ENCODE data around the gene M1AP. TPM values are rescaled to one million over a fixed set of nuclear protein-coding genes. Genes with fewer than 3 reads are reported as not detected.

Gene M1AP
- total and polyA plus RNA-seq, 2 of the 8 experiments (the other 6 are each of a cell fraction or from before 2014, with no cell fraction given), result 4.8 TPM

DNA sequence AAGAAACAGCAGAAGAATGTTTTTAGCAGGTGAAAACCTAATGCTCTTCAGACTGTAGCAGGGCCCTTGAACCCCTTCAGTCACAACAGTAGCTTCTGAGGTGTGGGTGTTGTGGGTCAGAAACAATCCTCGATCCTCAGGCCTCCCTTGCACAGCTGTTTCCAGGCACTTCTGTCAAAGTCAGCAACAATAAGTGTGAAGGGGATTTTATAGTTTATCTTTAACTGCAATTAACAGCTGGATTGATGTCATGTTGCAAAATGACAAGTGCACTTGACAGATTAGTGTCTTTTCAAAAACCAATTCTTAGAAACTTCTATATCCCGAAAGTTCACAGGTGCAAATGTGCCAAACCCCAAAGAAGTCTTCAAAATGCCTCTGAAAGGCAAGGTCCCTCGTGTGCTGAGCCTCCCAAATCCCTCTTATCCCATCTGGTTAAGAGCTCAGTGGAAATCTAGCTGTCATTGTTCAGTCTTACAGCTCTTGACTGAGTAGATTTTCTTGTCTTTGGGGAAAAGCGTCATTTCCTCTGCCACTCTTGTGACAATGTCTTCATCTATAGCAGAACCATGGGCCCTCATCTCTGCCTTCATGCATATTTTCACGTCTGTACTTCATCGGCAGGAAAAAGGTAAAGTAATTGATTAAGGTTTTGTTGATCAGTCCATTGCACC is 29.6 kb downstream of the M1AP start:
- Histone ChIP-seq H3K36me3 (ENCODE audit: control insufficient read depth in 2 of 4, insufficient read depth in 4 of 4, low read length in 3 of 4) (no peaks in the 10 kb centered on the region), H3K4ac (replicated peaks; ENCODE audit: insufficient read length, low read depth, low read length) (no peak overlapping the region), H3K4me2 (ENCODE audit: insufficient read depth in 1 of 2, low read depth in 2 of 2, low read length in 2 of 2) (no peak overlapping the region), H4K8ac (ENCODE audit: extremely low read depth, insufficient read depth, low read length) (no peak overlapping the region), H3K27ac (ENCODE audit: low read depth, low read length) (no peak overlapping the region), H4K20me1 (replicated peaks in 1 of 2; ENCODE audit: control insufficient read depth in 1 of 2, insufficient read depth in 2 of 2, low read length in 2 of 2) (no peaks in the 10 kb centered on the region), H2BK12ac (ENCODE audit: low read depth, low read length) (no peak overlapping the region), H3K56ac (replicated peaks; ENCODE audit: insufficient read length, low read depth, low read length) (no peak overlapping the region), H3K79me2 (ENCODE audit: control insufficient read depth in 1 of 2, insufficient read depth in 2 of 2, low read length in 2 of 2) (no peaks in the 10 kb centered on the region), H3K4me1 (replicated peaks in 1 of 4; ENCODE audit: control insufficient read depth in 3 of 4, insufficient read depth in 4 of 4, low read length in 3 of 4) (no peaks in the 10 kb centered on the region), H2BK5ac (ENCODE audit: low read depth, low read length) (no peak overlapping the region), H4K91ac (replicated peaks; ENCODE audit: insufficient read length, low read length) (no peak overlapping the region), H3K9me3 (ENCODE audit: insufficient read depth in 2 of 2, low read depth in 1 of 2, low read length in 1 of 2) (no peaks in the 10 kb centered on the region), H3K14ac (ENCODE audit: insufficient read length) (no peak overlapping the region), H4K5ac (ENCODE audit: insufficient read length, low read depth, low read length) (no peak overlapping the region), H3K23ac (ENCODE audit: insufficient read length) (no peak overlapping the region), H2AFZ (ENCODE audit: low read length) (no peak overlapping the region), H3K27me3 (replicated peaks in 1 of 4; ENCODE audit: control insufficient read depth in 3 of 4, extremely low read depth in 1 of 4, insufficient read depth in 3 of 4, low read length in 3 of 4) (no peaks in the 10 kb centered on the region), H3K4me3 (ENCODE audit: extremely low read depth in 1 of 4, insufficient read depth in 2 of 4, low read depth in 3 of 4, low read length in 4 of 4) (no peak overlapping the region), H3K18ac (ENCODE audit: extremely low read depth, low read length) (no peak overlapping the region), H2BK120ac (replicated peaks; ENCODE audit: low read depth, low read length) (no peak overlapping the region), H3K9ac (replicated peaks in 1 of 4; ENCODE audit: extremely low read depth in 1 of 4, low read depth in 3 of 4, low read length in 3 of 4) (no peak overlapping the region), H2BK15ac (ENCODE audit: low read length) (no peak overlapping the region), H2AK5ac (ENCODE audit: low read depth, low read length) (no peak overlapping the region), H2BK20ac (ENCODE audit: low read length) (no peak overlapping the region), H3K23me2 (ENCODE audit: low read depth, low read length) (0 out of 2 replicates have a peak, but pooled peaks cover 1% of the 10 kb centered on the region), H3K79me1 (ENCODE audit: low read depth, low read length) (no peaks in the 10 kb centered on the region)
- ChIA-PET POLR2A (ENCODE audit: partially characterized antibody) (interaction anchor here (1.1 kb wide), 1 partner anchor 11 kb away, joined by 3 read pairs; no protein-coding TSS in a partner anchor), CTCF (ENCODE audit: partially characterized antibody) (interaction anchor here (0.7 to 1.8 kb wide), 7 partner anchors 13 to 157 kb away, joined by 3 read pairs; no protein-coding TSS in a partner anchor)
- WGBS, 2 experiments (ENCODE audit: extremely low coverage in 1 of 2, insufficient coverage in 1 of 2, insufficient read length in 1 of 2, insufficient replicate concordance in 2 of 2, low coverage in 1 of 2, low lambda C conversion rate in 2 of 2, missing lambda C conversion rate in 1 of 2), result 85% methylated on average over 6 of the region's 6 CpGs; no CpG with 5 or more reads in 1 of the 2 experiments
- DNase-seq (ENCODE audit: low read depth in 1 of 2, low spot score in 2 of 2) (no peak), FAIRE-seq (no peak)
- TF ChIP-seq PHF8 (conservative IDR thresholded peaks at IDR 0.05; ENCODE audit: low read depth, low read length), result no peak
- no peak for TF ChIP-seq RNF2 (IDR thresholded peaks at IDR 0.05; ENCODE audit: borderline replicate concordance, low read depth, low read length, missing control alignments, poor library complexity, severe bottlenecking)
- no peak for TF ChIP-seq SP2 (IDR thresholded peaks at IDR 0.05; ENCODE audit: low read length)
- TF ChIP-seq, protein P1, sequence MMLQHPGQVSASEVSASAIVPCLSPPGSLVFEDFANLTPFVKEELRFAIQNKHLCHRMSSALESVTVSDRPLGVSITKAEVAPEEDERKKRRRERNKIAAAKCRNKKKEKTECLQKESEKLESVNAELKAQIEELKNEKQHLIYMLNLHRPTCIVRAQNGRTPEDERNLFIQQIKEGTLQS (IDR thresholded peaks at IDR 0.05; ENCODE audit: insufficient read depth, low read depth, low read length), result no peak
- TF ChIP-seq RXRA (IDR thresholded peaks at IDR 0.05; ENCODE audit: insufficient read depth, low read depth, low read length), result no peak
